ENCODE data around the gene APH1A. TPM values are rescaled to one million over a fixed set of nuclear protein-coding genes. Genes with fewer than 3 reads are reported as not detected.

APH1A gene
- polyA plus RNA-seq (2012; ENCODE audit: insufficient read length, low read depth), result 106 TPM

GRCh38 chr1:150268705-150269403, at the start of gene APH1A:
APH1A (minus strand) TSS chr1:150269016; CDS start chr1:150268810, 206 bp downstream.
- peak; percentile 70; the same call in 1 of the 2 replicates for TF ChIP-seq SIN3A (IDR thresholded peaks at IDR 0.05; ENCODE audit: borderline replicate concordance, insufficient read depth, low read length)
- no peak for TF ChIP-seq TAF1 (IDR thresholded peaks at IDR 0.05; ENCODE audit: borderline replicate concordance, insufficient read depth, low read length)
- TF ChIP-seq FOXP2 (optimal IDR thresholded peaks at IDR 0.05; ENCODE audit: borderline replicate concordance, extremely low read depth, extremely low read length, insufficient read depth), result no peak
- TF ChIP-seq POLR2AphosphoS5 (IDR thresholded peaks at IDR 0.05; ENCODE audit: low read depth, low read length), result peak; percentile 67; the same call in 1 of the 2 replicates

GRCh38 chr1:150311762-150312161, 42.9 kb upstream of the APH1A start:
- TF ChIP-seq SIN3A (IDR thresholded peaks at IDR 0.05; ENCODE audit: borderline replicate concordance, insufficient read depth, low read length), result no peak
- TF ChIP-seq TAF1 (IDR thresholded peaks at IDR 0.05; ENCODE audit: borderline replicate concordance, insufficient read depth, low read length), result no peak
- TF ChIP-seq POLR2AphosphoS5 (IDR thresholded peaks at IDR 0.05; ENCODE audit: low read depth, low read length), result no peak
- no peak for TF ChIP-seq FOXP2 (optimal IDR thresholded peaks at IDR 0.05; ENCODE audit: borderline replicate concordance, extremely low read depth, extremely low read length, insufficient read depth)
- no peak for TF ChIP-seq REST (IDR thresholded peaks at IDR 0.05; ENCODE audit: insufficient read depth in 1 of 2, low read depth in 2 of 2, low read length in 2 of 2)

DNA sequence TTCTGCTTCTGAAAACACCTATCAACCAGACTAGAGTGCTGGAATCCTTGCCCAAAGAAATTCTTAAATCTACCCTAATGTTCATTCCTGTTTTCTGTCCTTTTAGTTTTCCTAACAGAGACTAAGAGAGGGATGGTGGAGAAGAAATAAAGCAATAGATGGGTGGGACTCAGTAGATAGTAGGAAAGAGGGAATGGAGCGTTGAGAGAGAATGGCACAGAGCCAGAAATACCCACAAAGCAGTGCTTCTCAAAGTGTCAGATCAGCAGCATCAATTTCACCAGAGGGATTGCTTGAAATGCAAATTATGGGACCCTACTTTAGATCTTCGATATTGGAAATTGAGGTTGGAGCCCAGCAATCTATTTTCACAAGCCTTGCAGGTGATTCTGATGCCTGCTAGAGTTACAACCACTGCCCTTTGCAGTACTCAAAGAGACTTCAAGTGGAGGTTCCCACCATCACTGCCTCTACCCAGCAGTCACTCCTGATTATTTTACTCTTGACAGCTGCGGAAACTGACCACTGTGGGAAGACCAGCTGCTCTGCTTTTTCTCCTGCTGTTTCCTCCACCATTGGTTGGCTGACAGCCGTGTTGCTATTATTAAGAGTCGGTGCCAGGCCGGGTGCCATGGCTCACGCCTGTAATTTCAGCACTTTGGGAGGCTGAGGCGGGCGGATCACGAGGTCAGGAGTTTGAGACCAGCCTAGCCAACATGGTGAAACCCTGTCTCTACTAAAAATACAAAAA, 41.1 kb upstream of the APH1A start:
- TF ChIP-seq POLR2AphosphoS5 (IDR thresholded peaks at IDR 0.05; ENCODE audit: low read depth, low read length) (no peak; the same call in 1 of the 2 replicates), SIN3A (IDR thresholded peaks at IDR 0.05; ENCODE audit: borderline replicate concordance, insufficient read depth, low read length) (no peak), REST (IDR thresholded peaks at IDR 0.05; ENCODE audit: insufficient read depth in 1 of 2, low read depth in 2 of 2, low read length in 2 of 2) (no peak), TAF1 (IDR thresholded peaks at IDR 0.05; ENCODE audit: borderline replicate concordance, insufficient read depth, low read length) (no peak), FOXP2 (optimal IDR thresholded peaks at IDR 0.05; ENCODE audit: borderline replicate concordance, extremely low read depth, extremely low read length, insufficient read depth) (no peak)

DNA sequence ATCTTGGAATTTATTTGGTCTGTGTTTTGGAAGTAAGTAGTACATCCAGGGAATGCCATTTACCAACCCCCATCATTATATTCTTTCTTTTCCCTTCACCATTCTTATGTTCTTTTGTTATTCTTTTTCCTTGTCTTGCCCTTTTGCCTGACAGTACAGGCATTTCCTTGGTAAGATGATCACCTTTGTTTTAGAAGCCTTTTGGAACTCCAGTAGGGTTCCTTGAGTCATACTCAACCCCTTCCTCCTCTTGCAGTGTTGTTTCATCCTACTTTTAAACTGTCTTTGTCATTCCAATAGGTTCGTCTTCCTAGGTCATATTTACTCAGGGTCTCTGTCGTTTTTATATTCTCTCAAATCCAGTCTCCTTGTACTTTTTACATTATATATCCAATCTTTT, 34.1 kb upstream of the APH1A start:
- no peak for TF ChIP-seq FOXP2 (optimal IDR thresholded peaks at IDR 0.05; ENCODE audit: borderline replicate concordance, extremely low read depth, extremely low read length, insufficient read depth)
- no peak for TF ChIP-seq SIN3A (IDR thresholded peaks at IDR 0.05; ENCODE audit: borderline replicate concordance, insufficient read depth, low read length)
- no peak for TF ChIP-seq TAF1 (IDR thresholded peaks at IDR 0.05; ENCODE audit: borderline replicate concordance, insufficient read depth, low read length)
- no peak for TF ChIP-seq POLR2AphosphoS5 (IDR thresholded peaks at IDR 0.05; ENCODE audit: low read depth, low read length)
- no peak for TF ChIP-seq REST (IDR thresholded peaks at IDR 0.05; ENCODE audit: insufficient read depth in 1 of 2, low read depth in 2 of 2, low read length in 2 of 2)

GRCh38 chr1:150302338-150302737, 33.5 kb upstream of the APH1A start:
- no peak for TF ChIP-seq REST (IDR thresholded peaks at IDR 0.05; ENCODE audit: insufficient read depth in 1 of 2, low read depth in 2 of 2, low read length in 2 of 2)
- TF ChIP-seq FOXP2 (optimal IDR thresholded peaks at IDR 0.05; ENCODE audit: borderline replicate concordance, extremely low read depth, extremely low read length, insufficient read depth), result no peak
- no peak for TF ChIP-seq POLR2AphosphoS5 (IDR thresholded peaks at IDR 0.05; ENCODE audit: low read depth, low read length)
- no peak for TF ChIP-seq TAF1 (IDR thresholded peaks at IDR 0.05; ENCODE audit: borderline replicate concordance, insufficient read depth, low read length)
- TF ChIP-seq SIN3A (IDR thresholded peaks at IDR 0.05; ENCODE audit: borderline replicate concordance, insufficient read depth, low read length), result no peak
